Ovary (tissue), 3 donors: ENCODE data around the gene UPF1.

Source experiments
- EP300 ChIP-seq: sonication (generic); formaldehyde crosslinking; IDR thresholded peaks from one replicate; pipeline ENCODE4 v1.6.1; 2017; ENCODE audit warnings: antibody characterized with exemption
- POLR2A ChIP-seq: fragments of 450-650 bp; IDR thresholded peaks from one replicate; pipeline ENCODE4 v1.6.1; 2017; ENCODE audit warnings: antibody characterized with exemption, mild to moderate bottlenecking, moderate library complexity
- TF ChIP-seq, protein P1 (sequence below), 3 donors: fragments of 450-650 bp in 2 of 3; fragments of 200-600 bp in 1 of 3; IDR thresholded peaks; one replicate each; pipeline versions ENCODE4 v1.5.1 to v1.8.0; 2016 to 2022; ENCODE audit warnings: antibody characterized with exemption in 3 of 3, mild to moderate bottlenecking in 1 of 3
- donor health status: DM: no; HTN: no; CAD: no.

DNA sequence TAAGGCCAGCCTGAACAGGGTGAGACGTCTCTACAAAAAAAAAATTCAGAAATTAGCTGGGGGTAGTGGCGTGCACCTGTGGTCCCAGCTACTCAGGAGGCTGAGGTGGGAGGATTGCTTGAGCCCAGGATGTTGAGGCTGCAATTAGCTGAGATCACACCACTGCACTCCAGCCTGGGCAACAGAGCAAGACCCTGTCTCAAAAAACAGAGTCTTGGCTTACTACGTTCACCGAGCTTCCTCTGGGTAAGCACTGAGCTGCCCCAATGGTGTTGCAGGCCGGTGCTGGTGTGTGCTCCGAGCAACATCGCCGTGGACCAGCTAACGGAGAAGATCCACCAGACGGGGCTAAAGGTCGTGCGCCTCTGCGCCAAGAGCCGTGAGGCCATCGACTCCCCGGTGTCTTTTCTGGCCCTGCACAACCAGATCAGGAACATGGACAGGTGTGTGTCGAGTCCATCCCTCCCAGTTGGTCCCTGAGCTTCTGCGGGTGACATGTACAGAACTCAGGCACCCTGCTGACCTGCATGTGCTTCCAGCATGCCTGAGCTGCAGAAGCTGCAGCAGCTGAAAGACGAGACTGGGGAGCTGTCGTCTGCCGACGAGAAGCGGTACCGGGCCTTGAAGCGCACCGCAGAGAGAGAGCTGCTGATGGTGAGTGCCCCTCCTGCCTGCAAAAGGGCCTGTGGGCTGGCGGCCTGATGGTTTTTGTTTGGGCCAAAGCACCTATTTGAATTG, 24.1 kb downstream of the UPF1 start:
- TF ChIP-seq POLR2A: no peak
- TF ChIP-seq, protein P1, sequence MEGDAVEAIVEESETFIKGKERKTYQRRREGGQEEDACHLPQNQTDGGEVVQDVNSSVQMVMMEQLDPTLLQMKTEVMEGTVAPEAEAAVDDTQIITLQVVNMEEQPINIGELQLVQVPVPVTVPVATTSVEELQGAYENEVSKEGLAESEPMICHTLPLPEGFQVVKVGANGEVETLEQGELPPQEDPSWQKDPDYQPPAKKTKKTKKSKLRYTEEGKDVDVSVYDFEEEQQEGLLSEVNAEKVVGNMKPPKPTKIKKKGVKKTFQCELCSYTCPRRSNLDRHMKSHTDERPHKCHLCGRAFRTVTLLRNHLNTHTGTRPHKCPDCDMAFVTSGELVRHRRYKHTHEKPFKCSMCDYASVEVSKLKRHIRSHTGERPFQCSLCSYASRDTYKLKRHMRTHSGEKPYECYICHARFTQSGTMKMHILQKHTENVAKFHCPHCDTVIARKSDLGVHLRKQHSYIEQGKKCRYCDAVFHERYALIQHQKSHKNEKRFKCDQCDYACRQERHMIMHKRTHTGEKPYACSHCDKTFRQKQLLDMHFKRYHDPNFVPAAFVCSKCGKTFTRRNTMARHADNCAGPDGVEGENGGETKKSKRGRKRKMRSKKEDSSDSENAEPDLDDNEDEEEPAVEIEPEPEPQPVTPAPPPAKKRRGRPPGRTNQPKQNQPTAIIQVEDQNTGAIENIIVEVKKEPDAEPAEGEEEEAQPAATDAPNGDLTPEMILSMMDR (IDR thresholded peaks at IDR 0.05): no peak
- TF ChIP-seq EP300: no peak
